ENCODE measurements around the gene CWC25. TPM values are rescaled to one million over a fixed set of nuclear protein-coding genes. Genes with fewer than 3 reads are reported as not detected.

Gene CWC25
- total and polyA plus RNA-seq, 2 experiments from 2014 or later, result 9.4 to 14.6 TPM

GRCh38 chr17:38853292-38854219 is 28.4 kb upstream of the CWC25 start, which contains the start of gene RPL23:
Gene RPL23, minus strand, starts transcription at chr17:38853721. Its CDS starts 11 bp downstream, at chr17:38853710.
- H3K36me3 ChIP-seq, result peaks cover 37% of the 10 kb centered on the region
- peaks cover 14% of the 10 kb centered on the region for H3K4me1 ChIP-seq (ENCODE audit: low read depth)
- TF ChIP-seq, protein P1, sequence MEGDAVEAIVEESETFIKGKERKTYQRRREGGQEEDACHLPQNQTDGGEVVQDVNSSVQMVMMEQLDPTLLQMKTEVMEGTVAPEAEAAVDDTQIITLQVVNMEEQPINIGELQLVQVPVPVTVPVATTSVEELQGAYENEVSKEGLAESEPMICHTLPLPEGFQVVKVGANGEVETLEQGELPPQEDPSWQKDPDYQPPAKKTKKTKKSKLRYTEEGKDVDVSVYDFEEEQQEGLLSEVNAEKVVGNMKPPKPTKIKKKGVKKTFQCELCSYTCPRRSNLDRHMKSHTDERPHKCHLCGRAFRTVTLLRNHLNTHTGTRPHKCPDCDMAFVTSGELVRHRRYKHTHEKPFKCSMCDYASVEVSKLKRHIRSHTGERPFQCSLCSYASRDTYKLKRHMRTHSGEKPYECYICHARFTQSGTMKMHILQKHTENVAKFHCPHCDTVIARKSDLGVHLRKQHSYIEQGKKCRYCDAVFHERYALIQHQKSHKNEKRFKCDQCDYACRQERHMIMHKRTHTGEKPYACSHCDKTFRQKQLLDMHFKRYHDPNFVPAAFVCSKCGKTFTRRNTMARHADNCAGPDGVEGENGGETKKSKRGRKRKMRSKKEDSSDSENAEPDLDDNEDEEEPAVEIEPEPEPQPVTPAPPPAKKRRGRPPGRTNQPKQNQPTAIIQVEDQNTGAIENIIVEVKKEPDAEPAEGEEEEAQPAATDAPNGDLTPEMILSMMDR (IDR thresholded peaks at IDR 0.05; ENCODE audit: low read depth, low read length), result no peak
- H3K27ac ChIP-seq, result peak within 1 kb of the TSS; percentile 95
- DNase-seq (ENCODE audit: low read depth in 1 of 2, low spot score in 1 of 2), result peak; percentile 98
- peak within 1 kb of the TSS; percentile 88 for H3K4me3 ChIP-seq
- no peaks in the 10 kb centered on the region for H3K27me3 ChIP-seq
- H3K9me3 ChIP-seq (ENCODE audit: low read depth), result no peaks in the 10 kb centered on the region

GRCh38 chr17:38852771-38853291 is 27.7 kb upstream of the CWC25 start:
- Histone ChIP-seq H3K27ac (peak overlapping the region; percentile 95), H3K36me3 (peaks cover 43% of the 10 kb centered on the region), H3K9me3 (ENCODE audit: low read depth) (no peaks in the 10 kb centered on the region), H3K4me1 (ENCODE audit: low read depth) (peaks cover 14% of the 10 kb centered on the region), H3K27me3 (no peaks in the 10 kb centered on the region), H3K4me3 (peak overlapping the region; percentile 88)
- TF ChIP-seq, protein P1 (IDR thresholded peaks at IDR 0.05; ENCODE audit: low read depth, low read length), result no peak
- no peak for DNase-seq (ENCODE audit: low read depth in 1 of 2, low spot score in 1 of 2)

- Histone ChIP-seq H3K4me1 (ENCODE audit: low read depth) (peaks cover 14% of the 10 kb centered on the region), H3K27ac (peak overlapping the region; percentile 59), H3K27me3 (no peaks in the 10 kb centered on the region), H3K36me3 (peaks cover 54% of the 10 kb centered on the region), H3K4me3 (peak overlapping the region; percentile 88), H3K9me3 (ENCODE audit: low read depth) (no peaks in the 10 kb centered on the region)
- no peak for DNase-seq (ENCODE audit: low read depth in 1 of 2, low spot score in 1 of 2)
- TF ChIP-seq, protein P1 (IDR thresholded peaks at IDR 0.05; ENCODE audit: low read depth, low read length), result no peak
These were observed 26.3 kb upstream of the CWC25 start for GRCh38 chr17:38851434-38851833.

- Histone ChIP-seq H3K27ac (no peak overlapping the region), H3K9me3 (ENCODE audit: low read depth) (no peaks in the 10 kb centered on the region)
These were observed 25.3 kb upstream of the CWC25 start for GRCh38 chr17:38850374-38850773.

GRCh38 chr17:38848939-38849605 is 24.0 kb upstream of the CWC25 start:
- H3K36me3 ChIP-seq, result peaks cover 56% of the 10 kb centered on the region
- no peaks in the 10 kb centered on the region for H3K9me3 ChIP-seq (ENCODE audit: low read depth)
- no peaks in the 10 kb centered on the region for H3K27me3 ChIP-seq
- TF ChIP-seq, protein P1 (IDR thresholded peaks at IDR 0.05; ENCODE audit: low read depth, low read length), result no peak
- DNase-seq (ENCODE audit: low read depth in 1 of 2, low spot score in 1 of 2), result no peak
- H3K4me3 ChIP-seq, result no peak overlapping the region
- no peak overlapping the region for H3K27ac ChIP-seq
- peaks cover 14% of the 10 kb centered on the region for H3K4me1 ChIP-seq (ENCODE audit: low read depth)

More at GRCh38 chr17:38850374-38850773, 25.3 kb upstream of the CWC25 start:
- Histone ChIP-seq H3K36me3 (peaks cover 56% of the 10 kb centered on the region), H3K27me3 (no peaks in the 10 kb centered on the region), H3K4me3 (no peak overlapping the region), H3K4me1 (ENCODE audit: low read depth) (peaks cover 14% of the 10 kb centered on the region)
- TF ChIP-seq, protein P1 (IDR thresholded peaks at IDR 0.05; ENCODE audit: low read depth, low read length), result no peak
- no peak for DNase-seq (ENCODE audit: low read depth in 1 of 2, low spot score in 1 of 2)
